Hematopoietic multipotent progenitor cell treated with erythropoietin and hydrocortisone succinate and interleukin-3 and kit ligand, for 15 days (in vitro differentiated cells): ENCODE results near the gene RP2.
A peak's percentile ranks its signal among the peaks of the same experiment; 100 is the strongest.

Experiments used
- DNase-seq: peaks from one replicate; pipeline ENCODE4 v3.0.0-alpha.2; 2015; ENCODE audit warnings: low spot score

RP2 gene

GRCh38 chrX:46844913-46845312 is 8.1 kb downstream of the RP2 start:
- no peak for DNase-seq

DNA sequence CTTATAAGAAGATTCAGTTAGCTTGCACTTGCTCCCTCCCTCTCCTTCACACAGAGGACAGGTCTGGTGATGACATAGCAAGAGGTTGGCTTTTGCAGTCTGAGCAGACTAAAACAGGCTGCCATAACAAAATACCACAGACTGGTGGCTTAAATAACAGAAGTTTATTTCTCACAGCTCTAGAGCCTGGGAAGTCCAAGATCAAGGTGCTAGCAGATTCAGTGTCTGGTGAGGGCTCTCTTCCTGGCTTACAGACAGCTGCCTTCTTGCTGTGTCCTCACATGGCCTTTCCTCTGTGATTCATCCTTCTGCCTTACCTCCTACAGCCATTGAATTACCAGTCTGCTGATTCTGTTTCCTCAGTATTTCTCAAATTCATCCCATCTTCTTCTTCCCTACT is 13.1 kb downstream of the RP2 start:
- no peak for DNase-seq

- no peak for DNase-seq
These were observed 13.9 kb downstream of the RP2 start for GRCh38 chrX:46850771-46851170.

DNA sequence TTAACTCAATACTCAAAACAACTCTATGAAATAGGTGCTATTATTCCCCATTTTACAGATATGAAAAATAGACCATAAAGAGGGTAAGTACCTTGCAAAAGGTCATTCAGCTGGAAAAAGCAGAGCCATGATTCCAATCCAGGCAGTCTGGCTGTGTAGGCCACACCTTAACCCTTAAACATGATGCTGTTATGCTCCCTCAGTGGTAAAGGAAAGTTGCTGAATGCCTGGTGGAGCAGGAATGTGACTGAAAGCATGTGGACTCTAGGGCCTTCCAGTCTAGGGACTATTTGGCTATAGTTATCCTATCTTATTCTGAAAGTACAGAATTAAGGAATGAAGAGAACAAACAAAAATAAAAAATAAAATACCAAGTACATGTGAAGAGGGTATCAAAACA is 19.6 kb downstream of the RP2 start:
- no peak for DNase-seq

GRCh38 chrX:46860557-46860956 is 23.7 kb downstream of the RP2 start:
- no peak for DNase-seq

- no peak for DNase-seq
These were observed 26.2 kb downstream of the RP2 start for GRCh38 chrX:46863072-46863471.

GRCh38 chrX:46864606-46865005 is 27.8 kb downstream of the RP2 start:
- DNase-seq, result no peak

- DNase-seq, result no peak
These were observed 28.4 kb downstream of the RP2 start for GRCh38 chrX:46865281-46865680.

DNA sequence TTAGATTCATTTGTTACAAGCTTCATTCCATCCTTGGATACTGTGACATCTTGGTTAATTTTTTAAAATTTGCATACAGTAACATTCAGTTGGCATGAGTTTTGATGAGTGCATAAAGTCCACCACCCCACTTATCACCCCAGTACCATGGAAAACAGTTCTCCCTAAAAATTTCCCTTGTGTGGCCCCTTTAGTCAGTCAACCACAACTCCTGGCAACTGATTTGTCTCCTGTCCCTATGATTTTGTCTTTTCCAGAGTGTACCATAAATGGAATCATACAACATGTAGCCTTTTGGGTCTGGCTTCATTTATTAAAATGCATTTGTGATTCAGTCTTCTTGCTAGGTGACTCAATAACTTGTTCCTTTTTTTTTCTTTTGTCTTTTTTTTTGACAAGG is 29.9 kb downstream of the RP2 start:
- DNase-seq, result no peak

DNA sequence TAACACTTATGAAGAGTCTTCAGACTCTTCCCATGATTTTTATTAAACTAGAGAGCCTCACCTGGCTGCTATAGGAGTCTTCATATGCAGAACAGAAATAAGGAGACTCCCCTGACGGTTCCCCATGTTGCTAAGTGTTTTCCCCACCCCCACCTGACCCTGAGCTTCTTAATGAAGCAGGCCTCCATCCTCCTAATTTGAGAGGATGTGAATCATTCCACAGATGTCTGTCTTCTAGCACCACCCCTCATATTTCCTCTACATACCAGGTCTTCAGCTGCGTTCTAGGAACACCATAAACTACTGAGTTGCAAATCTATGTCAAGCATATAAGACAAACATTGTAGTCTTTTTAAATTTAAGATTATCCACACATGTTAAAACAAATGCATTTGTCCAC is 36.9 kb downstream of the RP2 start:
- DNase-seq, result no peak

DNA sequence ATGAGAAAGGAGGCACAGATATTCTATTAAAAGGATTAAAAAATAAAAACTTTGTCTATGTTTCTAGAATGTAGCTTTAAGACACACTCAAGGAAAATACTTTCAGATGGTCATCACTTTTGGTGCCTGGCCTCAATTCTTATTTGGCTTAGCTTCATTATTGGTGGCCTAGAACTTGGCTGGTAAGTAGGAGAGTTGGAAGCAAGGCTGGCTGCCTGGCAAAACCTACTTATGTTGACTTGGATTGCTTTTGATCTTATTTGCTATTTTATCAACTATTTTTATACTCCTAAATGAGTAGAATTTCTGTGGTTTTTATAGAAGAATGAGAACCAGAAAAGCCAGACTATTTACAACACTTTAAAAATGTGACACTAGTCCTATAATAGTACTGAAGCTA is 40.1 kb downstream of the RP2 start:
- no peak for DNase-seq

DNA sequence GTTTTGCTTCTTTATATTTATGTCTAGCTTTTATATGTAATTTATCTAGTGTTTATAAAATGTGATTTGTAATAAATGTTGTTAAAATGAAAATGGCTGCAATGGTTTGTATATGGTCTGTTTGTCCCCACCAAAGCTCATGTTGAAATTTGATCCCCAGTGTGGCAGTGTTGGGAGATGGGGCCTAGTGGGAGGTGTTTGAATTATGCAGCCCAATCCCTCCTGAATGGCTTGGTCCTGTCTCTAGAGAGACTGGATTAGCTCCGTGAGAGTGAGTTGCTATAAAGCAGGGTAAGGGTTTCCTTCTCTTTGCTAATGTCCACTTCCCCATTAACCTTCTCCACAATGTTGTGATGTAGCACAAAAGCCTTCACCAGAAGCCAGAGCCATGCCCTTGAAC is 45.4 kb downstream of the RP2 start:
- DNase-seq, result no peak

DNA sequence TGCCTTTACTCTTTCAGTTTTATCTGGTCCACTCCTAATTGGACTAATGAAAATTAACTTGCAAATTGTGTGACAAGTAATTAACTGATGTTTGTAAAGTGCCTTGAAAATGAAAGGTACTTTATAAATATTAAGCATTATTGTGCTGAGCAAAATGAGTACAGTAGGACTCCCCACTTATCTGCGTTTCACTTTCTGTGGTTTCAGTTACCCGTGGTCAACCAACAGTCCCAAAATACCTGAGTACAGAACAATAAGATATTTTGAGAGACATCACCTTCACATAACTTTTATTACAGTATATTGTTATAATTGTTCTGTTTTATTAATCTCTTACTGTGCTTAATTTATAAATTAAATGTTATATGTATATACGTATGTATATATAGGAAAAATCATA is 48.0 kb downstream of the RP2 start:
- no peak for DNase-seq

GRCh38 chrX:46898207-46898606 is 61.4 kb downstream of the RP2 start:
- DNase-seq, result no peak

GRCh38 chrX:46903458-46904242 is 66.8 kb downstream of the RP2 start:
- peak; percentile 10 for DNase-seq

GRCh38 chrX:46904626-46905025 is 67.8 kb downstream of the RP2 start:
- no peak for DNase-seq

- no peak for DNase-seq
These were observed 73.6 kb downstream of the RP2 start for GRCh38 chrX:46910415-46910814.

- DNase-seq, result peak; percentile 2
These were observed 75.3 kb downstream of the RP2 start, which contains the start of gene JADE3 for GRCh38 chrX:46912098-46912602. TSS of gene JADE3 (plus strand) at chrX:46912421. CDS start at chrX:46984895, 72,474 bp downstream.

GRCh38 chrX:46912603-46913491 is 76.0 kb downstream of the RP2 start:
- DNase-seq, result peak; percentile 7

DNA sequence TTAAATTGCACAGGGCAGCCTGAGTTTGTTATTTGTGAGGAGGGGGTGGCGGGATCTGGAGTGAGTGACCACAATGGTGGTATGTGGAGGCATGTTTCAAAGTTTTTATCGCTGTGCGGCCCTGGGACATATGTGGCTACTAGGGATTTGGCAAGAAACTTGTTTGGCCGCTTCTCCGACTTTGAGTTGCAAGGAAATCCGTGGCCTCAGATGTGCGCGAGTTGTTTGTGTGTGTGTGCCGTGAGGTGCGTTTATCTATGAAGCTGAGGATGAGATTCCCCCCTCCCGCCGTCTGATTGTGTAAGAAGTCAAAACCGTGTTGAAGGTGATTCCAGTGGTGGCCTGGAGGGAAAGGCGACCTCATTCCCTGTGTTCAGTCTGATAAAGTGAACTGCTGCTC is 76.8 kb downstream of the RP2 start:
- no peak for DNase-seq

DNA sequence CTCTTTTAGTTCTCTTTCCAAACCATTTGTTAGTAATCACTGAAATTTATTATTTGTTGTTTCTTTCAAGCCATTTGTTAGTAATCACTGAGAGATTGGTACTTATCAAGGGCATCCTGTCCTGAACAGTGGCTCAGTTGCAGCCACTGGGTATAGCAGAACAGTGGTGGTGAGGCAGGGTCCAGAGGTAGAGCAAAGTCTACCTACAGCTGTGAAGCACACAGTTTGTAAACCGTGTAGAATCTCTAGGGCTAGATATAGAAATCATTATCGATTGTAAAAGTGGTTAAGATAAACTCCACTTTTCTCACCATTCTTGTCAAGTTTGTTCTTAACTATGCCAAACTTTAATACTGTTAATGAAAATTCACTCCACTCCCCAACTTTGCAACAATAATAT is 79.4 kb downstream of the RP2 start:
- no peak for DNase-seq

- DNase-seq, result no peak
These were observed 80.8 kb downstream of the RP2 start for GRCh38 chrX:46917622-46918021.

- no peak for DNase-seq
These were observed 81.6 kb downstream of the RP2 start for GRCh38 chrX:46918434-46918833.
